ENCODE data around the gene POLR1H.

POLR1H gene

DNA sequence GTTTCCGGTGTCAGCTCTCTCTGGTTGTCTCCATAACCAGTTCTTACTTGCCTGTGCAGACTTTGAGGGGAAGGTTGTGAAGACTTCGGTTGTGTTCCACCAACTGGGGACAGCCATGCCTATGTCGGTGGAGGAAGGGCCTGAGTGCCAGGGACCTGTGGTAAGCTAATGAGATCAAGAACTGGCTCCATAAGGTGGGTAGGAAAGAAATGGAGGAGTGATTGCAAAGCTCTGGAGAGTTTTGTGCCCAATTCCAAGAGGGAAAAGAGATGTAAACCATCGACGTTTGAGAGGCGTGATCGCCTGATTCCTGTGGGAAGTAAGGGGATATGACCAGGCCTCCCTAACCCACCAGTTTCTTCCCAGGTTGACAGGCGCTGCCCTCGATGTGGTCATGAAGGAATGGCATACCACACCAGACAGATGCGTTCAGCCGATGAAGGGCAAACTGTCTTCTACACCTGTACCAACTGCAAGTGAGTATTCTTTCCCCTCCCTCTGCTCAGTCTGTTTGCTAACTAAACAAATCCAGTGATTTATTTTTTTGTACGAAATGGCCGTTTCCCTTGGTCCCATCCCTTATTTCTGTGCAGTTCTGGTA lies 893 bp downstream of the POLR1H start:
- DNase-seq (ENCODE audit: low read depth in 2 of 3, low spot score in 1 of 3), result peak in 1 of 3 donors; percentile 20

DNA sequence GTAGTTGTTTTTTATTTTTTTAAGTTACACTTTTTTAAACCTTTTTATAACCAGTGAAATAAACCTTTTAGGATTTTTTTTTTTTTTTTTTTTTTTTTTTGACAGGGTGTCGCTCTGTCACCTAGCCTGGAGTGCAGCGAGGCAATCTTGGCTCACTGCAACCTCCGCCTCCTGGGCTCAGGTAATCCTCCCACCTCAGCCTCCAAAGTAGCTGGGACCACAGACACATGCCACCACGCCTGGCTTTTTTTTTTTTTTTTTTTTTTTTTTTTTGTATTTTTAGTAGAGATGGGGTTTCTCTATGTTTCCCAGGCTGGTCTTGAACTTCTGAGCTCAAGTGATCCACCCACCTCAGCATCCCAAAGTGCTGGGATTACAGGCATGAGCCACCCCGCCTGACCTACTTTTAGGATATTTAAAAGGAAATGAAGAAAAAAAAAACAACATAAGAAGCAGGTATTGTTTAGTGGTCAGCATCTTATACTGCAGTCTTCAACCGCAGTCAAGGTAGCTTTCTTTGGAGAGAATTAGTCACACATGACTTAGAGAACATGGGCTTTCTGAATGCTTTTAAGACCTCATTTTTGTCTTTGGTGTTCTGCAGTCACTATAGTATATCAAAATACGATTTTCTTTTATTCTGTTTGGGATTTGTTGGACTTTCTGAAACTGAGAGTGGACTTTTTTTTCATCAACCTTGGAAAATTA lies 1.6 kb downstream of the POLR1H start:
- no peak for DNase-seq (ENCODE audit: low read depth in 2 of 3, low spot score in 1 of 3)

DNA sequence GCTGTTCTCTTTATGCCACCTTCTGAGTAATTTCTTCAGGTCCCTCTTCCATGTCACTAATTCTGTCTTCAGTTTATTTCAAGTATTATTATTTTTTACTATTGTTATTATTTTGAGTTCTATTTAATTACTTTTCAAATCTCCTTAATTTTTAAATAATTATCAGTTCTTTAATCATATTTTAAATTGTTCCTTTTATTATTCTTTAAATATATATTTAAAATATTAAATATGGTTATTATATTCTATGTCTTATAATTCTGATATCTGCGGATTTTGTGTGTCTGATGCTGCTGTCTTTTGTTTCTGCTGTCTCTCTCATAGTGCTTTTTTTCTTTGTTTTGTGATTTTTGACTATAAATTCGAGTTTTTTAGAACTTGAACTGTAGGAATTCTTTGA lies 2.2 kb downstream of the POLR1H start:
- no peak for DNase-seq (ENCODE audit: low read depth in 2 of 3, low spot score in 1 of 3)

DNA sequence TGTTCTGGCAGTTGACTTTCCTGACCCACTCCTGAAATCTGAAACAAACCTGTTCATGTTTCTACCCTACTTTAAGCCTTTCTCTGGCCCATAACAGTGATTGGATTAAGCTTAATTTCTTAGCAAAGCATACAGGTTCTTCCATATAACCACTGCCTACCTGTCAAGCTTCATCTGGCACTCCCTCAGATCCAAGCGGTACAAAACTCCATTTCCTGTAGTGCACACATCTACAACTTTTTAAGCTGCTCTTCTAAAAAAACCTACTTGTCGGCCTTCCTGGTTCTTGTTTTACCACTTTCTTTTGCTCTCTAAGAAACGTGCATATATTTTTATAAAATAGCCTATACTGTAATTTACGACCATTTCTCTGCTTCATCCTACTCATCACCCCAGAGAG lies 5.0 kb downstream of the POLR1H start:
- no peak for DNase-seq (ENCODE audit: low read depth in 2 of 3, low spot score in 1 of 3)

DNA sequence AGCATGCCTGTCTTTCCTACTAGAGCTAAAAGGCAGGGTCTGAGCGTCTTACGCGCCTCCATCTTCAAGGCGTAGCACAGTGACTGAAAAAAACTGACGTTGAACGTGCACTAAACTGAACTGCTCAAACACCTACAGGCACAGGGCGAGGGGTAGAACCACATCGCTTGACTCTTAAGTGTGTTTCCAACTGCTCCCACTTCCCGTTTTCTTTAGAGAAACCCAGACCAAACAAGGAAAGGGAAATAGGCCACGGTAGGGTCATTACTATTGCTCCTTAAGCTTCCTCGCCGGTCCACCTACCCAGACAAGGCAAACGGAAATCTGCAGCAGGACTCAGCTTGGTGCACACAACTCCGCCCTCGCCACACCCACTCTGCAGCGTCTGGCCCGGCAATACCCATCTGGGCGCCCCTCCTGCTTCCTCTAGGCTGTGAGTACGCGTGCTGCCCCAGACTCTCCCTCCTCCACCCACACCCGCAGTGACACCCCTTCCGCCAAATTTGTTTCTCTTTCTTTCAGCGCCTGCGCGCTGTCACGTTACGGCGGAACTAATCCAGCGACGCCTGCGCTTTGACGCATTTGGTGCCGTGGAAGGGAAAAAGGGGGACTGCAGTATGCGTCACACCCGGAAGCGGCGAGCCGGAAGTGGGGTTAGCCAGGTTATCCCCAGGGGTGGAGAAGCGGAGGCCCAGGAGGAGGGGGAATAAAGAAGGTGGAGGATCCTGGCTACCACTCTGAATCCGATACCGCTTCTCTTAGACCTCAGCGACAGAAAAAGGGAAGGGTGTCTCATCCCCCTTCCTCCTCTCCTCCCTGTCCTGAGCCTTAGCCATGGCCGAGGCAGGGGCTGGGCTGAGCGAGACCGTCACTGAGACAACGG lies 5.8 kb downstream of the POLR1H start, which contains the start of gene PPP1R11:
Gene PPP1R11 (plus strand): TSS at position 622 of the 883 bp plus-strand sequence. CDS start 213 bp downstream, at position 835.
- DNase-seq (ENCODE audit: low read depth in 2 of 3, low spot score in 1 of 3), result peak; percentile 96 to 98 (median 96)

DNA sequence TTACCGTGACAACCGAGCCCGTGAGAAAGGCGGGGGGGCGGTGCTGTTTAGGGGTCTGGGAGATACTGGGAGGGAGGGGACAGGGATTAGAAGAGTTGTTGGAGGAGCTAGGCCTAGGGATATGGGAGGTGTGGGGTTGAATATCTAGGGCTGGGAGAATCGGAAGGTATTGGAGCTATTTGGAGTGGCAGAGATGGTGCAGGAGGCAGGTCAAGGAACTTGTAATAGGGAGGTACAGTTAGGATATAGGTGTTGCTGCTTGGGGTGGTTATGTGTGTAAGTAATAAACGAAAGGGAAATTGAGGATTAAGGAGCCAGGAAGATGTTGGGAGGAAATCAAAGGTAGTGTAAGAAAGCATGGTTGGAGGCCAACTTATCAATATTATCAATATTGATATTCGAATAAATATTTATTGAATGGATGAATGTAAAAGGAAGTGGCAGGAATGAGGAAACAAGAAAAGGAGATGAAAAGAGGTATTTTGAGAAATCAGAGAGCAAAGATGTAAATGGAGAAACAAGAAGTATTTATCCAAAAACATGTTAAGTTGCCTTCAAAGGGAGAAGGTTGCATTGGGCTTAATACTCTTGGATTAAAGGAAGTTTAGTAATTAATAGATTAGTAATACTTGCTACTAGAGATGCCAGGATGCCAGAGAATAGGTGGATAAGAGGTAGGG lies 6.5 kb downstream of the POLR1H start:
- no peak for DNase-seq (ENCODE audit: low read depth in 2 of 3, low spot score in 1 of 3)

DNA sequence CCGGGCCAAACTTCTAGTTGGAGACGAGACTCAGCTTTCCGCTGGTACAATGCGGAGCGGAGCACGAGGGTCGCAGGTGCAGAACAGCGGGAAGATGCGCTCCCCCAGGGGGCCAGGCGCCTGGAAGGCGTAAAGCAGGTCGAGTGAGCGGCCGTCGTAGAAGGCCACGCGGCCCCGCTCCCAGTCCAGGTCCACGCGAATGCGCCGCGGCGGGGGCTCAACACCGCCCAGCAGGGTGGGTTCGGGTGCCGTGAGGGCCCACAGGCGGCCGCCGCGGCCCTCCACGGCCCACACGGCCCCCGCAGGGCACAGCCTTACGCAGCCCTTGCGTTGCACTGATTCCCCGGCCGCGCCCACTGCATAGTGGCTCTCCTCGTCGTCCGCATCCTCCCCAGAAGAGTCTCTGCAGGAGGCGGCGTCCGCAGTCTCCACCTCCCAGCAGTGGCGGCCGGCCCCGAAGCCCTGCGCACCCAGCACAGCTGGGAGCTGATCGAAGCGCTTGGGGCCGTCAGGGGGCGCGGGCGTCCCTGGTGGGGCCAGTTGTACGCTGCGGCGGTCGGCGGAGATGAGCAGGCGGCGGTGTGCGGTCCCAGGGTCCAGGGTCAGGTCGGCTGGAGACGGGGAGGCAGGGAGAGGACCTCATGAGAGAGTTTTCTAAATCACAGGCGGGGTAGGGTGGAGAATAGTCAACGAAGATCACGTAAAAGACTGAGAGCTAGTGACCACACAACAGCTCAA lies 10.2 kb downstream of the POLR1H start:
- no peak for DNase-seq (ENCODE audit: low read depth in 2 of 3, low spot score in 1 of 3)

DNA sequence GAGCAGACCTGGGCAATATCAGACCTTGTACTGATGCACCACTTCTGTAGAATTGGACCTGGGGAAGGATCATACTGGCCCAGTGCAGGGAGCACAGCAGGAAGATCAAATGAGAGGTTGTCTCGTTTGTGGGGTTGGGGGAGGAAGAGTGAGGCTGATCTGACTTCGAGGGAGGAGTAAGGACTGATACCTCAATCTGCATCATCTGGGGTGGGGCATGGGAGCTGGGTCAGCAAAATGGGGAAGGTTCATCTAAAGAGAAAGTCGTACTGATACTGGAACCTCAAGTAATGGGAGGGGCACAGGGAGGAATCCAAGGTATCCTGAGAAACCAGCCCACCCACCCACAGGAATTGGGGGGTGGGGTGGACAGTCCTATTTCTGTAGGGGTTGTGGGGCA lies 10.8 kb downstream of the POLR1H start:
- no peak for DNase-seq (ENCODE audit: low read depth in 2 of 3, low spot score in 1 of 3)

DNA sequence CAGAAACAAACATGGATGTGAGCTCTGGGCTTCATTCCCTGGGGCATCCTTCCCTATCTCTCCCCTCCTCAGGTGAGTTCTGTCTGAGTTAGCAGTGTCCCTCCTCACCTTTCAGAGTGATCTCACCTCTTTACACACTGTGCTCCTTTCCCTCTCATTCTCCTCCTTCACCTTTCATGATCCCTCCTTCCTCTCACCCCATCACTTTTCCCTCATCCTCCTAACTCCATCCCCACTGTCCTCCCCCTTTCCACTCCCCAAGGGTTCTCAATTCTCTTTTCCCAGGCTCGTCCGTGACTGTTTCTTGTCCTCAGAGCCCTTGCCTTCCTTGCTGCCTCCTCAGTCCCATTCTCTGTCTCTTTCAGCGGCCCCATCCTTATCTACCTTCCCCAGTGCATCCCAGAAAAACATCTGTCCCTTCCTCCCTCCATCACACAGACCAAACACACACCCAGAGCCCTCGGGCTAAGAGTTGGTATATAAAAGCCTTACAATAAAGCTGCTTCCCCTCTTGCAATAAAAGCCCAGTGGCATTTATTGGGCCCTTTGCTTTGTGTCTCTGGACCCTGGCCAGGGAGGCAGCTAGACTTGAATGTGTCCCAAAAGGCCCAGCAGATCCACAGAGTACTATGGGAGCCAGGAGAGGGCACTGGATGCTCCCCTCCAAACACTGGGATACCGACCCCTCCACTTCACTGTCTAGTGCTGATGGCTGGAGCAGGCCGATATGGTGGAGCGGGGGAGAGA lies 12.6 kb downstream of the POLR1H start:
- DNase-seq (ENCODE audit: low read depth in 2 of 3, low spot score in 1 of 3), result no peak

DNA sequence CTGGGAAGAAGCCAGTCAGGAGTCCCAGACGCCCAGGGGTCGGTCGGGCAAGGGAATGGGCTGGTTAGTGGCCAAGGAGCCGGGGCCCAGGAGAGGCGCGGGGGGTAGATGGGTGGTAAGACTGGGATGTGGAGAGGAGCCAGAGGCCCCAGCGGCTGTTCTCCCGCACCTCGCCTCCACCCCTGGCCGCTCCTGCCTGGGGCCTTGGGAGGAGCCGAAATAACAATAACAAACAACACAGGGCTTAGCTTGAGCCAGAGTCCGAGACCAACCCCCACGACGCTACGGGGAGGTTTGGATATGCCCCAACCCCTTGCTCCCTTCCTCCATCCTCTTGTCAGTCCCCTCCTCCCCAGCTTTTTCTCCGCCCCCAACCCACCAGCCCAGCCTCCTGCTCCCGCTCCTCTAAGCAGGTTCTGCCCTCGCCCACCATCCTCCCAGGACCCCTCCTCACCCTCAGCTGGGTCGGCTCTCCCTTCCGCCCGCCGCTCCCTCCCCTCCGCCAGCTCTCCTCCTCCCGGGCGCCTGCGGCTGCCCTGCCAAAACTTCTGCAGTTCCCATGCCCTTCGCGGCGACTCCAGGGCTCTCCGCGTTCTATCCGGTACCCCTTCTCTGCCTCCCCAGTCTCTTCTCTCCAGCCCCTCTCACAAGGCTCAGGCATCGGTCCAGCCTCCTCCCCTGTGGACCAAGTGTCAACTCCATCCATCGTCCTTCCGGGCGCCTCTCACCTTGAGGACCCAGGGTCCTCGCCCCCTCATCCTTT lies 13.4 kb downstream of the POLR1H start:
- DNase-seq (ENCODE audit: low read depth in 2 of 3, low spot score in 1 of 3), result no peak

DNA sequence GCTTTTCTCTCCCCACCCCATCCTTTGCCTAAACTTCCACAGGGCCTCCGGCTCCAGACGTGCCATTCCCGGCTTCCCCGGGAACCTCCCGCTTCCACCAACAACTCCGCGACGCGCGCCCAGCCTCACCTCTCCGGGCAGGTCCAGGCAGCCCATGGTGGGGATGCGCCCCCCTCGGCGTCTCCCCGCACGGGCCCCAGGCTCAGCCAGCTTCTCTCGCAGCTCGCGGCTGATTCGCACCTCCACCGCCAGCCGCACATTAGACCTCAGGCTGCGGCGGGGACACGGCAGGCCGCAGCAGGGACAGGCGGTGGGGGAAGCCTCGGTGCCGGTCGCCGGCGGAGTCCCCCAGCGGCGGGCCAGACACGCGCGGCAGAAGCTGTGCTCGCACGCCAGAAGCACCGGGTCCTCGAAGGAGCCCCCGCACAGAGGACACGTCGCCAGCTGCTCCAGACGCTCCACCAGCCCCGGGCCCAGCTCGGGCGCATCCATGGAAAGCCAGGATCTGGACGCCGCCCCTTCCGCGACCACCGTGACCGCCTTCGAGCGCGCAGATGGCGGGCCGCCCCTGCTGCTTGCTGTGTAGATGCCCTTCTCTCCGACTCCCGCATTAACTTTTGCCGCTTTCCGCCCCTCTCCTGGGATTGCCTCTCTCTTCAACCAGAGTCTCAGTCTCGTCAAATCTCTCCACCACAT lies 14.2 kb downstream of the POLR1H start, which contains the start of gene RNF39:
Gene RNF39 (minus strand): TSS at position 676 of the 696 bp plus-strand sequence. CDS start 184 bp downstream, at position 492.
- DNase-seq (ENCODE audit: low read depth in 2 of 3, low spot score in 1 of 3), result no peak

DNA sequence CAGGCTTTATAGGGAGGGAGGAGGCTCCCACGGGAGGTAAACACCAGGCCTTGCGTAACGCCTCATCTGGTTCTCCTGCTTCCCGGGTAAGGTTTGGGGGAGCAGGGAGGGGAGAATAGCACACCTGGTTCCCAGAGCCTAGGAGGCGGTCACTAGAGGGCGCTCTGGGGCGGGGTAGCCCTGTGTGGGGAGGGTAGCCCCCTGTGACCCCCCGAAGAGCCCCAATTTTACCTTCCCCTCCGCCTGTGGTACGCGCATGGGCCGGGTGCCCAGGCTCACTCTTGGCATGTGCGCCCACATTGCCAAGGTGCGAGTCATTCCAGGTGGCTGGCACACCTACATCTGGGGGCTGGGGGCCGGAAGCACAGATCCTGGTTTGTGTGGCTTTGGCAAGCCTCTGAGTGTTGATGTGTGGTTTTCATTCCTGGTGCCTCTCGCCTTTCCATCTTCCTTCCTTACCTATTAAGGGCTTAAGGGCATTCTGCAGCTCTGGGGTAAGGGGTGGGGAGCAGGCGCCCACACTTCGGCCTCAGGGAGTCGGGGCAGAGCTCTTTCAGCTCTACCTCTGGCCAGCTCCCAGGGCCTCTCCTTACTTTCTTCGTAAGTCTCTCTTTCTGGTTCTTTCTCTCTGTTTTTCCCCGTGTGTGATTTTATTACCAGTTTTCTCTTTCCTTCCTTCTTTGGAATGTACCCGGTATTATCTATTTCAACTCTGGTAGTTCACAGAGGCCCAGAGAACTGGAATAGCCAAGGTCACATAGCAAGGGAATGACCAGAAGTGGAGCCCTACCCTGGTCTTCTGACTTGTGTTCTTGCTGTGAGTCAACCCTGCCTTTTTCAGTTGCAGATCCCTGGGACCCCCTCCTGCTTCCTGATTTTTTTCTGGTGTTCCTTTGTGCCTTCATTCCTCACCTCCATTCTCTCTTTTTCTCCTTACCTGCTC lies 15.0 kb downstream of the POLR1H start:
- no peak for DNase-seq (ENCODE audit: low read depth in 2 of 3, low spot score in 1 of 3)

DNA sequence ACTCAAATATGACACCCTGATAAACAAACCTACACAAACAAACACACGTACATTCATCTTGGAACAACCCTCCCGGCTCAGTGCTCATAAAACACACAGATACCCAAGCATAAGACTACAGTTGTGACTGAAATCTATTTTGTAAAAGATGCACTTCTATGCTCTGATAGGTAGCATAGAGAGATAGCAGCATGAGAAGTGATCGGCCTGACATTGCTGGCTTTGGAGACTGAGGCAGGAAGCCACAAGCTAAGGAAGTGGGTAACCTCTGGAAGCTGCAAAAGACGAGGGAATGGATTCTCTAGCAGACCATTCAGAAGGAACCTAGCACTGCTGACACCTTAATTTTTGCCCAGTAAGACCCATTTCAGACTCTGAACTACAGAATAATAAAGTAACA lies 16.2 kb downstream of the POLR1H start:
- DNase-seq (ENCODE audit: low read depth in 2 of 3, low spot score in 1 of 3), result no peak

DNA sequence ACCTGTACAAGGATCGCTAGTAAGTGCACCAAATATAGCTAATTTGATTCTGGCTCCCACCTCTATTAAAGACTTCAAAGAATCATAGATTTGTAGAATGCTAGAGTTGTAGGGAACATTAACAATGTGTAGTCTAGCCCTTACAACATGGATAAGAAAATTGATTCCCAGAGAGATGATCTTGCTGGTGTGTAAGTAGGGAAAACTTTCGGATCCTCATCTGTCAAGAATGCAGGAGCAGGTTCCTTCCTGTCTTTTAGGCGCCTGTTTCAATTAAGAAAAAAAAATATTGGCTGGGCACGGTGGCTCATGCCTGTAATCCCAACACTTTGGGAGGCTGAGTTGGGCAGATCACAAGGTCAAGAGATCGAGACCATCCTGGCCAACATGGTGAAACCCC lies 26.8 kb downstream of the POLR1H start:
- DNase-seq (ENCODE audit: low read depth in 2 of 3, low spot score in 1 of 3), result no peak

DNA sequence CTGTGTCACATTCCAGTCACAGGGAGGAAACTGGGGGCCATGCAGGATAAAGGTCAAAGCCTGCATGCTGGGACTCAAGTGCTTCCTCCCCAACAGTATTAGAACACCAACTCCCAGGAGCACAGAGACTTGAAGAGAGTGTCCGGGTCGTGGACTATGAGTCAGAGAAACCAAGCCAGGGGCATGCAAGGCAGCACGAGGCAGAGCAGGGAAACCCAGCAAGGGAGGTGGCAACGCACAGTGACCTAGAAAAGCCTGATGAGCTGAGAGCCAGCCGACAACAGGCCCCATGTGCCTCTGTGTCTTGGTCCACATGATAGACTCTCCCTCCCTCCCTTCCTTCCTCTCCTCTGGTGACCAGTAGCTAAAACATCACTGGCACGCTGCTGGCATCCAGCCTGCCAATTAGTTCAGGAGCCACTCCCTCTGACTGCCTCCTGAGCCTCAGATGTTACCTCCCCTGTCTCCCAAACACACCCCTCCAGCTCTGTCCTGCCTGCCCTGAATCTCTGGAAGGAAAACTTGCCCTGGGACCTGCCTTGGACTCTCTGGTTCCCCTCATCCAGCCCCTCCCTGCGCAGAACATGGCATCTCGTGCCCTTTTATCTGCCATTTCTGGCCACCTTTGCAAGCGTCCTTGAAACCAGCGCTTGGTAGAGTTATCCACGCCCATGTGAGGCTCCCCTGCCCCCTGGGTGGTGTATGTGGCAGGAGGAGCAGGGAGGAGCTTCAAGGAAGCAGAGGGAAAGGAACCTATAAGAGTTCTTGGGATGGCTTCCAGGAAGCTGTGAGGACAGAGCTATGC lies 30.7 kb downstream of the POLR1H start:
- no peak for DNase-seq (ENCODE audit: low read depth in 2 of 3, low spot score in 1 of 3)

DNA sequence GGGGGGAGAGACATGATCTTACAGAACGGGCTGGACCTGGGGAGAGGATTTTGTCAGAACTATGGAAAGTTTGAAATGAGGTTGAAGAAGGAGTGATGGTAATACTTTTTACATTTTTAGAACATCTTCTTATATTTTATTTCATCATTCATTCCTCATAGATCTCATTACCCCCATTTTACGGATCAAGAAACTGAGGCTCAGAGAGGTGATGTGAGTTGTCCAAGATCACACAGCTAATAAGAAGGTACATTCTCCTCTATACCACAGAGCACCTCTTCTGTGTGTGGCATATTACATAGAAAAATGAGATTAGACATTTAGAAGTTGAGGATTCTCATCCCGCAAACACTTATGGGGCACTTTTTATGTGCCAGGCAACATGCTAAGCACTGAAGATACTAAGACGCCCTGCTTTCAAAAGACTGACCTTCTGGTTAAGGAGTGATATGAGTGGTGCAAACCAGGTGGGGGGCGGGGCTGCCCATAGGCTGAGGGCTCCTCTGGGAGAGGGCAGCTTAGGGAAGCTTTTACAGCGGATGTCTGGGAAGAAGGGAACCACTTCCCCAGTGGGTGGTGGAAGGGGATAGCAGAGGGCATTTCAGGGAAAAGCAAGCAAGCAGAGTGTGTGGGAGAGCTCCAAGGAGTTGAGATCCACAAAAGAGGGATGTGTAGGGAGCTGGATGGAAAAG lies 31.9 kb downstream of the POLR1H start:
- DNase-seq (ENCODE audit: low read depth in 2 of 3, low spot score in 1 of 3), result no peak

Measured in stimulated activated CD4-positive, alpha-beta T cell treated with anti-CD3 and anti-CD28 coated beads, Interleukin-12 subunit alpha, Interleukin-12 subunit beta, amount 100 ng/mL, for 48 hours (primary cell).